OCI-LY7 (cell line): ENCODE results near the gene TMED8. TPM values are rescaled to one million over a fixed set of nuclear protein-coding genes. Genes with fewer than 3 reads are reported as not detected.

Source experiments
- BruUV-seq: library from RNA; stranded (reverse); fragments of 400-500 nt; replicated peaks from 2 replicates; lab custom pipeline; 2021; lab: Mats Ljungman, UMichigan
- CTCF ChIA-PET: fragments of 300-600 bp; sonication (Branson Sonifier 250); formaldehyde crosslinking; loops from one replicate; lab custom pipeline; 2022; ENCODE audit warnings: antibody characterized with exemption; ENCODE audit not compliant: unreplicated experiment; lab: Charles Lee
- POLR2A ChIA-PET: fragments of 300-600 bp; sonication (Branson Sonifier 250); formaldehyde crosslinking; loops from one replicate; lab custom pipeline; 2022; ENCODE audit warnings: antibody characterized with exemption; lab: Charles Lee
- DNase-seq: peaks from one replicate; pipeline ENCODE4 v3.0.0-alpha.2; 2015; ENCODE audit warnings: low spot score
- H2AFZ ChIP-seq: fragments of 200-600 bp; sonication (generic), shearing (Covaris generic); 2 replicates; pipeline ENCODE4 v1.6.1; 2014; ENCODE audit warnings: mild to moderate bottlenecking, antibody characterized with exemption, low read length, moderate library complexity
- H3K27ac ChIP-seq: fragments of 200-600 bp; sonication (generic); 2 replicates; pipeline ENCODE4 v1.5.1; 2014; ENCODE audit warnings: mixed run types, low read depth, mild to moderate bottlenecking, moderate library complexity, low read length, inconsistent platforms; ENCODE audit not compliant: poor library complexity, severe bottlenecking
- H3K36me3 ChIP-seq: fragments of 200-600 bp; sonication (generic); 2 replicates; pipeline ENCODE4 v1.6.1; 2014; ENCODE audit warnings: mild to moderate bottlenecking, antibody characterized with exemption, low read length, moderate library complexity, mixed read lengths; ENCODE audit not compliant: insufficient read depth
- H3K4me1 ChIP-seq: fragments of 200-600 bp; sonication (generic); 2 replicates; pipeline ENCODE4 v1.5.1; 2014; ENCODE audit warnings: mild to moderate bottlenecking, low read length; ENCODE audit not compliant: insufficient read depth, poor library complexity, severe bottlenecking
- H3K4me2 ChIP-seq: fragments of 200-600 bp; sonication (generic); 2 replicates; pipeline ENCODE4 v1.6.1; 2014; ENCODE audit warnings: mild to moderate bottlenecking, low read length
- H3K4me3 ChIP-seq: fragments of 200-600 bp; sonication (generic); 2 replicates; pipeline ENCODE4 v1.5.1; 2014; ENCODE audit warnings: mild to moderate bottlenecking, low read depth, low read length; ENCODE audit not compliant: poor library complexity, severe bottlenecking
- H3K79me2 ChIP-seq: fragments of 200-600 bp; sonication (generic); 2 replicates; pipeline ENCODE4 v1.6.1; 2016; ENCODE audit warnings: low read depth, mild to moderate bottlenecking, low read length, moderate library complexity, mixed read lengths; ENCODE audit not compliant: insufficient read depth
- H3K9me2 ChIP-seq: fragments of 200-600 bp; sonication (generic); 2 replicates; pipeline ENCODE4 v1.6.1; 2016; ENCODE audit warnings: mild to moderate bottlenecking, low read length, mixed read lengths; ENCODE audit not compliant: insufficient read depth
- H3K9me3 ChIP-seq: fragments of 200-600 bp; sonication (generic); 2 replicates; pipeline ENCODE4 v1.6.1; 2014; ENCODE audit warnings: mild to moderate bottlenecking, mixed run types, low read length, mixed read lengths
- H4K20me1 ChIP-seq: fragments of 200-600 bp; sonication (generic); 2 replicates; pipeline ENCODE4 v1.6.1; 2014; ENCODE audit warnings: mild to moderate bottlenecking, antibody characterized with exemption, low read length, moderate library complexity, mixed read lengths; ENCODE audit not compliant: insufficient read depth
- EZH2phosphoT487 ChIP-seq: fragments of 200-600 bp; sonication (generic); IDR thresholded peaks from 2 replicates; pipeline ENCODE4 v1.6.1; 2018; ENCODE audit warnings: low read depth, borderline replicate concordance, mild to moderate bottlenecking, mixed run types, antibody characterized with exemption, low read length, moderate library complexity, mixed read lengths
- intact Hi-C: fragments of 100-400 bp; cut with micrococcal nuclease; formaldehyde crosslinking; loops from one replicate; pipeline ENCODE4 v1.10.0; 2022; ENCODE audit not compliant: unreplicated experiment
- total RNA-seq, 2 experiments: library from RNA; depleted of rRNA in 1 of 2; stranded (reverse); fragments of >200 nt in 1 of 2; shearing (Covaris generic) in 1 of 2; gene quantifications; 2 replicates each; pipeline ENCODE4 v1.2.3, GENCODE V29; 2014 to 2022
- TF ChIP-seq, protein P1 (sequence below): fragments of 200-600 bp; sonication (generic); conservative IDR thresholded peaks from 2 replicates; pipeline ENCODE4 v1.5.1; 2014; ENCODE audit warnings: mild to moderate bottlenecking, antibody characterized with exemption, low read length, moderate library complexity, mixed read lengths

TMED8 gene
- total RNA-seq, 2 experiments from 2014 or later = 21.9 to 45.4 TPM

DNA sequence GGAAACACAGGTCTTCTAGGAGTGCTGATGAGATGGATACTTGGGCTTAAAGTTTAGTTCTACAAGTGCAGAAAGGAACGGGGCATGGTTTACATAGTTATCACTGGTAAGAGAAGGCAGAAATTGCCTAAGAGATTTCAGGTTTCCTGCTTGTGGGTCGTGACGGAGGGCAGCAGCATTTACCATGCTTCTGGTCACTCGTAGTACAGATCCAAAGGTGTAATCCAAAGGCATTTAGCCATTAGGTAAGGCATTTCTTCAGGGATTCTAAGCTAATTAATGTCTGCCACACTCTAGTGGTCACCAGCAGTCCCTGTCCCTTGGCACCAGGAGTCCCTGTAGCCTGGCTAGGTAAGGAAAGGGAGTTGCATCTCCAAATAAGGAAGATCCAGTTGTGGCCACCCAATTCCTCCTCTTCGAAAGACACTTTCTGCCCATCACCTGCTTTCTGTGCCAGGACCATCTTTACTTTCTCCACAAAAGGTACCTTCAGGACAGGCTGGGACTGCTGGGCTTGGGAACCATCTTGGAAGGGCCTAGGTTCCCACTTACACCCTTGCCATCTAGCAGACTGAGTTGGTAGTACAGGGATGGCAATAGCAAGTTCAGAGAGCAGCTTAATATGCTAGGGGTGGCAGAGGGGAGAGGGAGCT, 54.5 kb downstream of the TMED8 start:
- intact Hi-C loops = no loop called here
- Histone ChIP-seq H3K27ac (peak overlapping the region; percentile 80), H4K20me1 (no peaks in the 10 kb centered on the region), H3K79me2 (peaks cover 16% of the 10 kb centered on the region; the same call in 1 of the 2 replicates), H2AFZ (peak overlapping the region; percentile 81), H3K4me2 (peak overlapping the region; percentile 96), H3K36me3 (no peaks in the 10 kb centered on the region), H3K4me3 (peak overlapping the region; percentile 81), H3K4me1 (peaks cover 22% of the 10 kb centered on the region), H3K9me2 (no peaks in the 10 kb centered on the region), H3K9me3 (no peaks in the 10 kb centered on the region)
- POLR2A ChIA-PET = interaction anchor here (0.5 to 2.4 kb wide), 6 partner anchors 51 to 206 kb away, joined by 3 to 8 read pairs (median 4); partner anchors contain the start of genes SAMD15 and TMED8
- no peak for DNase-seq
- TF ChIP-seq, protein P1, sequence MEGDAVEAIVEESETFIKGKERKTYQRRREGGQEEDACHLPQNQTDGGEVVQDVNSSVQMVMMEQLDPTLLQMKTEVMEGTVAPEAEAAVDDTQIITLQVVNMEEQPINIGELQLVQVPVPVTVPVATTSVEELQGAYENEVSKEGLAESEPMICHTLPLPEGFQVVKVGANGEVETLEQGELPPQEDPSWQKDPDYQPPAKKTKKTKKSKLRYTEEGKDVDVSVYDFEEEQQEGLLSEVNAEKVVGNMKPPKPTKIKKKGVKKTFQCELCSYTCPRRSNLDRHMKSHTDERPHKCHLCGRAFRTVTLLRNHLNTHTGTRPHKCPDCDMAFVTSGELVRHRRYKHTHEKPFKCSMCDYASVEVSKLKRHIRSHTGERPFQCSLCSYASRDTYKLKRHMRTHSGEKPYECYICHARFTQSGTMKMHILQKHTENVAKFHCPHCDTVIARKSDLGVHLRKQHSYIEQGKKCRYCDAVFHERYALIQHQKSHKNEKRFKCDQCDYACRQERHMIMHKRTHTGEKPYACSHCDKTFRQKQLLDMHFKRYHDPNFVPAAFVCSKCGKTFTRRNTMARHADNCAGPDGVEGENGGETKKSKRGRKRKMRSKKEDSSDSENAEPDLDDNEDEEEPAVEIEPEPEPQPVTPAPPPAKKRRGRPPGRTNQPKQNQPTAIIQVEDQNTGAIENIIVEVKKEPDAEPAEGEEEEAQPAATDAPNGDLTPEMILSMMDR = no peak
- no peak for TF ChIP-seq EZH2phosphoT487
- TSS peak; percentile 59 for BruUV-seq
- CTCF ChIA-PET = interaction anchor here (0.6 kb wide), 1 partner anchor 446 kb away, joined by 3 read pairs; no protein-coding TSS in a partner anchor

DNA sequence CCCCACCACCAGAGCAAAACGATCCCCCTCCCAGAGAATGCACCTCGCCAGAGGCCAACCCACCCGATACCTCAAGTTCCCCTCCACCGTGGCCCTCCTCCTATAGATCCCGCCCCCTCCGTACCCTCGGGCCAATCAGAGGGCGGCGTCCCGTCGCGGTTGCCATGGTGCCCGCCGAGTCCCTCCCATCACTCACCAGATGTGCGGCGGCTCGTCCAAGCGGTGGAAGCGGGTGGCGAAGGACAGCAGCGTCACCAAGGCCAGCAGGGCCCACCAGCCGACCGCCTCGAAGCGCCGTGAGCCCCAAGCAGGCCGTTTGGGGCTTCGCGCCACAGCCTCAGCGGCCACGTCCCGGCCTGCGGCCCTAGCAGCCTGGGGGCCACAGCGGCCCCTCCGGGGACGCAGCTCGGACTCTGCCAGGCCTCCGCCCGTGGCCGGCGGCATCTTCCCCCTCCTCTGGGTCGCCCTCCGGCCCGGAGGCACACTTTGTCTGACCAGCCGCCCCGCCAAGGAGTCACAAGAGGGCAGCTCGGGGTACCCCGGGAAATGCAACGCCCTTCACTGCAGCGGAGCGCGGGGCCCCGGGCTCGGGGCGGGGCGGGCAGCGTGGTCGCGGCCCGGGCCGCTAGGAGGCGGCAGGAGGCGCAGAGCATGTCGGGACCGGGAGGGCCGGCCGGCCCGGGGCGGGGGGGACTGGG, 56.5 kb downstream of the TMED8 start, which contains the start of gene POMT2:
Gene POMT2, minus strand, starts transcription at position 646 of the 698 bp plus-strand sequence. Its CDS starts 202 bp downstream, at position 444.
- H2AFZ ChIP-seq = peak within 1 kb of the TSS; percentile 81
- H3K4me3 ChIP-seq = peak within 1 kb of the TSS; percentile 81
- CTCF ChIA-PET = interaction anchor here (0.6 kb wide), 1 partner anchor 53 kb away, joined by 4 read pairs; no protein-coding TSS in a partner anchor
- TF ChIP-seq EZH2phosphoT487 = no peak
- TF ChIP-seq, protein P1 = peak; percentile 51; the same call in 1 of the 2 replicates
- no peaks in the 10 kb centered on the region for H3K9me2 ChIP-seq
- intact Hi-C loops = loop anchor here (1.0 to 2.0 kb wide), 3 partner anchors 222 to 296 kb away; partner anchors contain the start of genes CIPC and SPTLC2
- DNase-seq = peak; percentile 92
- no peaks in the 10 kb centered on the region for H4K20me1 ChIP-seq
- H3K4me1 ChIP-seq = peaks cover 25% of the 10 kb centered on the region
- BruUV-seq = no TSS peak
- peak within 1 kb of the TSS; percentile 80 for H3K27ac ChIP-seq
- no peaks in the 10 kb centered on the region for H3K36me3 ChIP-seq
- no peaks in the 10 kb centered on the region for H3K9me3 ChIP-seq
- H3K4me2 ChIP-seq = peak within 1 kb of the TSS; percentile 96
- POLR2A ChIA-PET = interaction anchor here (0.6 to 2.4 kb wide), 7 partner anchors 55 to 1881 kb away, joined by 3 to 7 read pairs (median 4); partner anchors contain the start of genes SAMD15, TMED8 and TMEM63C
- H3K79me2 ChIP-seq = peaks cover 16% of the 10 kb centered on the region; the same call in 1 of the 2 replicates
